ENCODE data around the gene CFL1.

Gene CFL1

DNA sequence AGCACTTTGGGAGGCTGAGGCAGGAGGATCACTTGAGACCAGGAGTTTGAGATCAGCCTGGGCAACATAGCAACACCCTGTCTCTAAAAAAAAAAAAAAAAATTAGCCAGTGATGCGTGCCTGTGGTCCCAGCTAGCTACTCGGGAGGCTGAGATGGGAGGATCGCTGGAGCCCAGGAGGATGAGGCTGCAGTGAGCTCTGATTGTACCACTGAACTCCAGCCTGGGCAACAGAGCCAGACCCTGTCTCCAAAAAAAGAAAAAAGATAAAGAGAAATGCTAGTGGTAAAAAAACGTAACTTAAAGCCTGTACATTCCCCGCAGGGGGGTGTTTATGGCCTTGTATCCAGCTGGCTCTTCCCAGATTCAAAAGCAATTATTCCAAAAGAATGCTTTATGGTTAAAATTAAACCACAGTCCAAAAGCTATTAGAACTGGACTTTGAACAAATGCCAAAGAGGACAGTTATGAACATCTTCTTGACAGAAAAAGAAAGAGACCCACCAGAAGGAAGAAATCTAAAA, 40.6 kb downstream of the CFL1 start:
- Histone ChIP-seq H3K27me3 (ENCODE audit: control insufficient read depth, low read length) (peaks cover 6% of the 10 kb centered on the region), H3K4me1 (ENCODE audit: control insufficient read depth, low read length) (peaks cover 28% of the 10 kb centered on the region), H4K20me1 (ENCODE audit: control insufficient read depth, insufficient read depth, low read depth, low read length) (no peaks in the 10 kb centered on the region), H3K27ac (ENCODE audit: low read depth, low read length) (no peak overlapping the region), H3K4me3 (ENCODE audit: low read length) (peak overlapping the region; percentile 84), H3K9me2 (replicated peaks; ENCODE audit: control insufficient read depth, low read length) (no peaks in the 10 kb centered on the region), H3K79me2 (ENCODE audit: control insufficient read depth, low read length) (no peaks in the 10 kb centered on the region), H3F3A (ENCODE audit: control insufficient read depth, insufficient read depth) (no peaks in the 10 kb centered on the region), H3K9me3 (ENCODE audit: control insufficient read depth, insufficient read depth, low read length) (no peaks in the 10 kb centered on the region), H3K4me2 (ENCODE audit: low read length) (peak overlapping the region; percentile 70), H3K36me3 (ENCODE audit: control insufficient read depth, low read length) (no peaks in the 10 kb centered on the region)
- TF ChIP-seq CTCF (IDR thresholded peaks at IDR 0.05; ENCODE audit: low read depth, low read length, poor library complexity, severe bottlenecking), result no peak
- no peak for TF ChIP-seq EZH2phosphoT487 (IDR thresholded peaks at IDR 0.05; ENCODE audit: borderline replicate concordance, low read length)

DNA sequence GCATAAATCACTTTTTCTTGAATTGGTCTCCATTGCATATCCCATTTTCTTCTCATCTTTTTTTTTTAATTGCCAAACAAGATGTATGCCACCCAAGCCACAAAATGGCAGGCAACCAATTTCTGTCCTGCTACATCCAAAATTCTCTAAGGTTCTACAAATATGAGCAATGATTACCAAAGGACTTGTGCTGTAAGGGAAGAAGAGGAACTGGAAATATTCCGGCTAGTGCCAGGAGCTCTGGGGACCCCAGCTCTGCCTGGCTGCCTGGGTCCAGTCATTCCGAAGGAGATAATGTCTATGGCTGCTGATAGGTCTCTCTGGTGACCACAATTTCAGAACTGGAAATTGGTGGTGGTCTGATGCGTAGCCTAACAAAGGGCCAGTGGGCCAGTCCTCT, 41.3 kb downstream of the CFL1 start:
- Histone ChIP-seq H3K27me3 (ENCODE audit: control insufficient read depth, low read length) (peaks cover 13% of the 10 kb centered on the region), H3K27ac (ENCODE audit: low read depth, low read length) (no peak overlapping the region), H4K20me1 (ENCODE audit: control insufficient read depth, insufficient read depth, low read depth, low read length) (no peaks in the 10 kb centered on the region), H3K4me3 (ENCODE audit: low read length) (peak overlapping the region; percentile 84), H3K4me1 (ENCODE audit: control insufficient read depth, low read length) (peaks cover 28% of the 10 kb centered on the region), H3K4me2 (ENCODE audit: low read length) (peak overlapping the region; percentile 70; the same call in 1 of the 2 replicates), H3K36me3 (ENCODE audit: control insufficient read depth, low read length) (no peaks in the 10 kb centered on the region), H3K9me2 (replicated peaks; ENCODE audit: control insufficient read depth, low read length) (no peaks in the 10 kb centered on the region), H3F3A (ENCODE audit: control insufficient read depth, insufficient read depth) (no peaks in the 10 kb centered on the region), H3K79me2 (ENCODE audit: control insufficient read depth, low read length) (no peaks in the 10 kb centered on the region), H3K9me3 (ENCODE audit: control insufficient read depth, insufficient read depth, low read length) (no peaks in the 10 kb centered on the region)
- TF ChIP-seq EZH2phosphoT487 (IDR thresholded peaks at IDR 0.05; ENCODE audit: borderline replicate concordance, low read length), result no peak
- TF ChIP-seq CTCF (IDR thresholded peaks at IDR 0.05; ENCODE audit: low read depth, low read length, poor library complexity, severe bottlenecking), result no peak

DNA sequence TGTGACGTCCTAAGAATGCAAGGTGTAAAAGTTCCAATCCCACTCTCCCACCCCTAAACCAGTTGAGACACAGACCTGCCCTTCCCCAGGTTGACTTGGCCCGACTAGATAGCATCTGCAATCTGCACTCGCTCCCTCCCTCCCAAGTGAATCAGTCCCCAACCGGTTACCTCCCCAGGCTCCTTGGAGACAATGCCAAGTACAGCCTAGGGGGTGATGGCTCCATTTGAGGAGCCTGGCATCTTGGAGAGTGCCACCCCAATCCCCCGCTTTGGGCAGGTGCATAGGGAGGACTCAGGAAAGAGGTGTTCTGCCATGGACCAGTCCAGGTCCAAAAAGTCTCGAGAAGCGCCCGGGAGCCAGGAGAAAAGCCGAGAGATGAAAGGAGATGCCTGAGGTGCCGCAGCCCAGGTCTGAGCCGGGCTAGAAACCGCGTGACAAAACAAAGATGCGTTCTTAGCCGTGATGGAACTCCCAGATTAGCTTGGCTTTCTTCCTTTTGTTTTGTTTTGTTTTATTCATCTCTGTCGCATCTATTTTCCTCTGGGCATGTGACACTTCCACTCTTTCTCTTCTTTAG, 42.9 kb downstream of the CFL1 start:
- TF ChIP-seq CTCF (IDR thresholded peaks at IDR 0.05; ENCODE audit: low read depth, low read length, poor library complexity, severe bottlenecking) (no peak), EZH2phosphoT487 (IDR thresholded peaks at IDR 0.05; ENCODE audit: borderline replicate concordance, low read length) (no peak)
- Histone ChIP-seq H3K4me2 (ENCODE audit: low read length) (no peak overlapping the region), H3F3A (ENCODE audit: control insufficient read depth, insufficient read depth) (no peaks in the 10 kb centered on the region), H4K20me1 (ENCODE audit: control insufficient read depth, insufficient read depth, low read depth, low read length) (no peaks in the 10 kb centered on the region), H3K4me3 (ENCODE audit: low read length) (no peak overlapping the region), H3K27me3 (ENCODE audit: control insufficient read depth, low read length) (peaks cover 23% of the 10 kb centered on the region), H3K36me3 (ENCODE audit: control insufficient read depth, low read length) (no peaks in the 10 kb centered on the region), H3K9me3 (ENCODE audit: control insufficient read depth, insufficient read depth, low read length) (no peaks in the 10 kb centered on the region), H3K79me2 (ENCODE audit: control insufficient read depth, low read length) (no peaks in the 10 kb centered on the region), H3K4me1 (ENCODE audit: control insufficient read depth, low read length) (peaks cover 15% of the 10 kb centered on the region), H3K9me2 (replicated peaks; ENCODE audit: control insufficient read depth, low read length) (no peaks in the 10 kb centered on the region), H3K27ac (ENCODE audit: low read depth, low read length) (no peak overlapping the region)
